Measurements from ENCODE around the gene HERC3.

The HERC3 gene

GRCh38 chr4:88718098-88718497, 125.8 kb downstream of the HERC3 start:
- Histone ChIP-seq H4K20me1 (ENCODE audit: insufficient read depth, low read length) (no peaks in the 10 kb centered on the region), H3K9ac (ENCODE audit: low read length) (no peak overlapping the region), H3F3A (ENCODE audit: insufficient read depth, low read length) (no peaks in the 10 kb centered on the region), H3K27me3 (ENCODE audit: insufficient read depth, low read length) (no peaks in the 10 kb centered on the region), H3K4me2 (ENCODE audit: low read length) (no peak overlapping the region), H3K79me2 (ENCODE audit: insufficient read depth, low read length) (no peaks in the 10 kb centered on the region), H3K27ac (ENCODE audit: low read depth, low read length, poor library complexity, severe bottlenecking) (no peak overlapping the region), H3K36me3 (ENCODE audit: insufficient read depth, low read length) (peaks cover 16% of the 10 kb centered on the region), H3K4me1 (ENCODE audit: insufficient read depth, low read length, severe bottlenecking) (no peaks in the 10 kb centered on the region), H3K9me2 (ENCODE audit: low read depth, low read length) (no peaks in the 10 kb centered on the region), H3K9me3 (ENCODE audit: low read length) (peaks cover 8% of the 10 kb centered on the region), H2AFZ (ENCODE audit: low read length) (no peak overlapping the region), H3K4me3 (ENCODE audit: low read depth, low read length, poor library complexity, severe bottlenecking) (no peak overlapping the region)
- no peak for TF ChIP-seq EZH2 (IDR thresholded peaks at IDR 0.05; ENCODE audit: borderline replicate concordance, low read length)
- no peak for TF ChIP-seq CTCF (IDR thresholded peaks at IDR 0.05; ENCODE audit: low read length)

GRCh38 chr4:88719381-88719780, 127.1 kb downstream of the HERC3 start:
- TF ChIP-seq EZH2 (IDR thresholded peaks at IDR 0.05; ENCODE audit: borderline replicate concordance, low read length) (no peak), CTCF (IDR thresholded peaks at IDR 0.05; ENCODE audit: low read length) (no peak)
- Histone ChIP-seq H4K20me1 (ENCODE audit: insufficient read depth, low read length) (no peaks in the 10 kb centered on the region), H3K4me3 (ENCODE audit: low read depth, low read length, poor library complexity, severe bottlenecking) (no peak overlapping the region), H3K9me2 (ENCODE audit: low read depth, low read length) (no peaks in the 10 kb centered on the region), H3K9ac (ENCODE audit: low read length) (no peak overlapping the region), H3K27me3 (ENCODE audit: insufficient read depth, low read length) (no peaks in the 10 kb centered on the region), H3K27ac (ENCODE audit: low read depth, low read length, poor library complexity, severe bottlenecking) (no peak overlapping the region), H2AFZ (ENCODE audit: low read length) (no peak overlapping the region), H3K79me2 (ENCODE audit: insufficient read depth, low read length) (no peaks in the 10 kb centered on the region), H3F3A (ENCODE audit: insufficient read depth, low read length) (no peaks in the 10 kb centered on the region), H3K4me2 (ENCODE audit: low read length) (no peak overlapping the region), H3K4me1 (ENCODE audit: insufficient read depth, low read length, severe bottlenecking) (no peaks in the 10 kb centered on the region), H3K36me3 (ENCODE audit: insufficient read depth, low read length) (peaks cover 16% of the 10 kb centered on the region), H3K9me3 (ENCODE audit: low read length) (peaks cover 8% of the 10 kb centered on the region)

GRCh38 chr4:88720451-88721428, 128.5 kb downstream of the HERC3 start:
- Histone ChIP-seq H3K36me3 (ENCODE audit: insufficient read depth, low read length) (peaks cover 16% of the 10 kb centered on the region), H4K20me1 (ENCODE audit: insufficient read depth, low read length) (no peaks in the 10 kb centered on the region)

More at GRCh38 chr4:88720451-88721428, 128.5 kb downstream of the HERC3 start:
- no peaks in the 10 kb centered on the region for H3F3A ChIP-seq (ENCODE audit: insufficient read depth, low read length)
- H3K27me3 ChIP-seq (ENCODE audit: insufficient read depth, low read length) = no peaks in the 10 kb centered on the region
- H3K4me1 ChIP-seq (ENCODE audit: insufficient read depth, low read length, severe bottlenecking) = no peaks in the 10 kb centered on the region
- H3K4me2 ChIP-seq (ENCODE audit: low read length) = no peak overlapping the region
- no peaks in the 10 kb centered on the region for H3K9me2 ChIP-seq (ENCODE audit: low read depth, low read length)
- no peak overlapping the region for H3K27ac ChIP-seq (ENCODE audit: low read depth, low read length, poor library complexity, severe bottlenecking)
- no peak overlapping the region for H2AFZ ChIP-seq (ENCODE audit: low read length)
- no peak overlapping the region for H3K4me3 ChIP-seq (ENCODE audit: low read depth, low read length, poor library complexity, severe bottlenecking)
- no peaks in the 10 kb centered on the region for H3K79me2 ChIP-seq (ENCODE audit: insufficient read depth, low read length)
- H3K9me3 ChIP-seq (ENCODE audit: low read length) = peaks cover 8% of the 10 kb centered on the region
- no peak for TF ChIP-seq CTCF (IDR thresholded peaks at IDR 0.05; ENCODE audit: low read length)
- TF ChIP-seq EZH2 (IDR thresholded peaks at IDR 0.05; ENCODE audit: borderline replicate concordance, low read length) = no peak
- no peak overlapping the region for H3K9ac ChIP-seq (ENCODE audit: low read length)
